ENCODE results near the gene SVBP.
"Not testable (repeated sequence)": the region's sequence is repeated elsewhere in the genome, so short reads cannot be mapped to it uniquely, and the experiment has no call there.

Gene SVBP

GRCh38 chr1:42832641-42833240, 15.5 kb upstream of the SVBP start:
- no peaks in the 10 kb centered on the region for H3K9me3 ChIP-seq
- in situ Hi-C loops (cut with MboI; ENCODE audit: low sequenced_read_pairs) = no loop called here
- no peak overlapping the region for H3K4me3 ChIP-seq
- no peaks in the 10 kb centered on the region for H3K36me3 ChIP-seq (replicated peaks)
- H3K27me3 ChIP-seq (ENCODE audit: low read depth) = no peaks in the 10 kb centered on the region
- no peak for DNase-seq (ENCODE audit: low spot score in 2 of 2)
- no peaks in the 10 kb centered on the region for H3K4me1 ChIP-seq

GRCh38 chr1:42831273-42831672, 14.1 kb upstream of the SVBP start:
- DNase-seq (ENCODE audit: low spot score in 2 of 2) = no peak
- Histone ChIP-seq H3K27me3 (ENCODE audit: low read depth) (no peaks in the 10 kb centered on the region), H3K4me1 (no peaks in the 10 kb centered on the region), H3K9me3 (no peaks in the 10 kb centered on the region), H3K36me3 (replicated peaks) (no peaks in the 10 kb centered on the region), H3K4me3 (no peak overlapping the region)
- in situ Hi-C loops (cut with MboI; ENCODE audit: low sequenced_read_pairs) = no loop called here

- Histone ChIP-seq H3K4me3 (no peak overlapping the region), H3K36me3 (replicated peaks) (no peaks in the 10 kb centered on the region), H3K9me3 (no peaks in the 10 kb centered on the region), H3K27me3 (ENCODE audit: low read depth) (no peaks in the 10 kb centered on the region), H3K4me1 (no peaks in the 10 kb centered on the region)
- in situ Hi-C loops (cut with MboI; ENCODE audit: low sequenced_read_pairs) = no loop called here
- no peak for DNase-seq (ENCODE audit: low spot score in 2 of 2)
These were observed 13.4 kb upstream of the SVBP start for GRCh38 chr1:42830631-42831030.

- Histone ChIP-seq H3K36me3 (replicated peaks) (no peaks in the 10 kb centered on the region), H3K9me3 (no peaks in the 10 kb centered on the region), H3K4me3 (no peak overlapping the region), H3K27me3 (ENCODE audit: low read depth) (no peaks in the 10 kb centered on the region), H3K4me1 (peaks cover 12% of the 10 kb centered on the region)
- in situ Hi-C loops (cut with MboI; ENCODE audit: low sequenced_read_pairs) = no loop called here
- DNase-seq (ENCODE audit: low spot score in 2 of 2) = no peak
These were observed 8.0 kb upstream of the SVBP start for GRCh38 chr1:42825036-42825851.

GRCh38 chr1:42824481-42825035, 7.4 kb upstream of the SVBP start:
- DNase-seq (ENCODE audit: low spot score in 2 of 2) = no peak
- H3K4me3 ChIP-seq = no peak overlapping the region
- H3K27me3 ChIP-seq (ENCODE audit: low read depth) = no peaks in the 10 kb centered on the region

GRCh38 chr1:42822800-42823392, 5.7 kb upstream of the SVBP start:
- no peak for DNase-seq (ENCODE audit: low spot score in 2 of 2)
- Histone ChIP-seq H3K9me3 (no peaks in the 10 kb centered on the region), H3K27me3 (ENCODE audit: low read depth) (no peaks in the 10 kb centered on the region), H3K36me3 (replicated peaks) (no peaks in the 10 kb centered on the region), H3K4me1 (peaks cover 12% of the 10 kb centered on the region), H3K4me3 (no peak overlapping the region)
- in situ Hi-C loops (cut with MboI; ENCODE audit: low sequenced_read_pairs) = no loop called here

More at GRCh38 chr1:42824481-42825035, 7.4 kb upstream of the SVBP start:
- no peaks in the 10 kb centered on the region for H3K9me3 ChIP-seq
- peaks cover 12% of the 10 kb centered on the region for H3K4me1 ChIP-seq
- H3K36me3 ChIP-seq (replicated peaks) = no peaks in the 10 kb centered on the region
- in situ Hi-C loops (cut with MboI; ENCODE audit: low sequenced_read_pairs) = no loop called here

- in situ Hi-C loops (cut with MboI; ENCODE audit: low sequenced_read_pairs) = no loop called here
- Histone ChIP-seq H3K4me1 (peaks cover 15% of the 10 kb centered on the region), H3K27me3 (ENCODE audit: low read depth) (no peaks in the 10 kb centered on the region), H3K9me3 (no peaks in the 10 kb centered on the region), H3K36me3 (replicated peaks) (no peaks in the 10 kb centered on the region), H3K4me3 (no peak overlapping the region)
- DNase-seq (ENCODE audit: low spot score in 2 of 2) = no peak
These were observed 4.5 kb upstream of the SVBP start for GRCh38 chr1:42821690-42822089.

- peaks cover 22% of the 10 kb centered on the region for H3K4me1 ChIP-seq
- H3K4me3 ChIP-seq = no peak overlapping the region
- no peaks in the 10 kb centered on the region for H3K36me3 ChIP-seq (replicated peaks)
- in situ Hi-C loops (cut with MboI; ENCODE audit: low sequenced_read_pairs) = no loop called here
- DNase-seq (ENCODE audit: low spot score in 2 of 2) = no peak
- no peaks in the 10 kb centered on the region for H3K9me3 ChIP-seq
- no peaks in the 10 kb centered on the region for H3K27me3 ChIP-seq (ENCODE audit: low read depth)
These were observed 3.6 kb upstream of the SVBP start for GRCh38 chr1:42820813-42821212.

- no peak for DNase-seq (ENCODE audit: low spot score in 2 of 2)
- H3K9me3 ChIP-seq = no peaks in the 10 kb centered on the region
- peaks cover 15% of the 10 kb centered on the region for H3K4me1 ChIP-seq
- in situ Hi-C loops (cut with MboI; ENCODE audit: low sequenced_read_pairs) = no loop called here
- no peaks in the 10 kb centered on the region for H3K36me3 ChIP-seq (replicated peaks)
- H3K4me3 ChIP-seq = no peak overlapping the region
- no peaks in the 10 kb centered on the region for H3K27me3 ChIP-seq (ENCODE audit: low read depth)
These were observed 779 bp upstream of the SVBP start for GRCh38 chr1:42817976-42818375.

- DNase-seq (ENCODE audit: low spot score in 2 of 2) = no peak
- Histone ChIP-seq H3K36me3 (replicated peaks) (no peaks in the 10 kb centered on the region), H3K4me3 (peak overlapping the region; percentile 65), H3K27me3 (ENCODE audit: low read depth) (no peaks in the 10 kb centered on the region), H3K9me3 (no peaks in the 10 kb centered on the region), H3K4me1 (peaks cover 9% of the 10 kb centered on the region)
- in situ Hi-C loops (cut with MboI; ENCODE audit: low sequenced_read_pairs) = no loop called here
These were observed 207 bp upstream of the SVBP start for GRCh38 chr1:42817440-42817767.

GRCh38 chr1:42815941-42816584, 1.1 kb downstream of the SVBP start:
- peak overlapping the region; percentile 65 for H3K4me3 ChIP-seq
- no peaks in the 10 kb centered on the region for H3K36me3 ChIP-seq (replicated peaks)
- DNase-seq (ENCODE audit: low spot score in 2 of 2) = peak in 1 of 2 experiments; percentile 10
- peaks cover 9% of the 10 kb centered on the region for H3K4me1 ChIP-seq
- no peaks in the 10 kb centered on the region for H3K9me3 ChIP-seq
- in situ Hi-C loops (cut with MboI; ENCODE audit: low sequenced_read_pairs) = no loop called here
- H3K27me3 ChIP-seq (ENCODE audit: low read depth) = no peaks in the 10 kb centered on the region

- H3K4me1 ChIP-seq; DNase-seq (ENCODE audit: low spot score in 2 of 2); H3K9me3 ChIP-seq; H3K36me3 ChIP-seq (replicated peaks); in situ Hi-C loops (cut with MboI; ENCODE audit: low sequenced_read_pairs); H3K4me3 ChIP-seq; H3K27me3 ChIP-seq (ENCODE audit: low read depth): not testable (repeated sequence)
These were observed 2.4 kb downstream of the SVBP start for GRCh38 chr1:42814815-42815214.

GRCh38 chr1:42807056-42807668, 10.0 kb downstream of the SVBP start:
- in situ Hi-C loops (cut with MboI; ENCODE audit: low sequenced_read_pairs) = no loop called here
- Histone ChIP-seq H3K27me3 (ENCODE audit: low read depth) (no peaks in the 10 kb centered on the region), H3K4me1 (no peaks in the 10 kb centered on the region), H3K4me3 (no peak overlapping the region), H3K36me3 (replicated peaks) (no peaks in the 10 kb centered on the region), H3K9me3 (0 out of 2 replicates have a peak, but pooled peaks cover 2% of the 10 kb centered on the region)
- DNase-seq (ENCODE audit: low spot score in 2 of 2) = no peak

Data from HAP-1 (cell line).